HG03280 (cell line): ENCODE data around the gene SLC10A1.

Source experiments
- ATAC-seq: cut with Tn5 transposase; IDR thresholded peaks from one replicate; pipeline ENCODE4 v1.9.1; 2021; ENCODE audit warnings: mild to moderate bottlenecking, moderate library complexity; ENCODE audit not compliant: unreplicated experiment

The SLC10A1 gene

GRCh38 chr14:69811227-69811867 lies 14.3 kb upstream of the SLC10A1 start:
- no peak for ATAC-seq

GRCh38 chr14:69808919-69809808 lies 12.1 kb upstream of the SLC10A1 start:
- ATAC-seq = no peak

- no peak for ATAC-seq
Measured at GRCh38 chr14:69807192-69807591, 10.2 kb upstream of the SLC10A1 start.

- no peak for ATAC-seq
Measured at GRCh38 chr14:69804902-69805301, 7.9 kb upstream of the SLC10A1 start.

- ATAC-seq = no peak
Measured at GRCh38 chr14:69803753-69804152, 6.7 kb upstream of the SLC10A1 start.

- ATAC-seq = no peak
Measured at GRCh38 chr14:69798339-69798735, 1.3 kb upstream of the SLC10A1 start.

GRCh38 chr14:69797573-69798338 lies 715 bp upstream of the SLC10A1 start:
- no peak for ATAC-seq

- ATAC-seq = no peak
Measured at GRCh38 chr14:69795691-69796090, 1.4 kb downstream of the SLC10A1 start.

- no peak for ATAC-seq
Measured at GRCh38 chr14:69794791-69795190, 2.2 kb downstream of the SLC10A1 start.

GRCh38 chr14:69792887-69793421 lies 4.1 kb downstream of the SLC10A1 start:
- no peak for ATAC-seq

- no peak for ATAC-seq
Measured at GRCh38 chr14:69789118-69789640, 7.9 kb downstream of the SLC10A1 start.

- no peak for ATAC-seq
Measured at GRCh38 chr14:69786603-69787002, 10.4 kb downstream of the SLC10A1 start.

GRCh38 chr14:69784942-69785341 lies 12.1 kb downstream of the SLC10A1 start:
- no peak for ATAC-seq

GRCh38 chr14:69780952-69781351 lies 16.1 kb downstream of the SLC10A1 start:
- no peak for ATAC-seq

- ATAC-seq = no peak
Measured at GRCh38 chr14:69780092-69780491, 16.9 kb downstream of the SLC10A1 start.

GRCh38 chr14:69779088-69779487 lies 18.0 kb downstream of the SLC10A1 start:
- ATAC-seq = no peak

GRCh38 chr14:69776875-69777453 lies 20.1 kb downstream of the SLC10A1 start:
- ATAC-seq = no peak

- no peak for ATAC-seq
Measured at GRCh38 chr14:69775012-69775411, 22.0 kb downstream of the SLC10A1 start.

- no peak for ATAC-seq
Measured at GRCh38 chr14:69773571-69774276, 23.3 kb downstream of the SLC10A1 start.
